Endothelial cell of umbilical vein (primary cell): Measurements from ENCODE around the gene MPPE1.

ENCODE experiments used
- JUN ChIP-seq: IDR thresholded peaks from 2 replicates; pipeline ENCODE4 v1.6.1; 2011; ENCODE audit warnings: borderline replicate concordance, low read depth; ENCODE audit not compliant: insufficient read length, insufficient read depth
- MAX ChIP-seq: IDR thresholded peaks from 2 replicates; pipeline ENCODE4 v1.6.1; 2011; ENCODE audit not compliant: insufficient read depth, insufficient read length
- POLR2AphosphoS5 ChIP-seq: IDR thresholded peaks from 2 replicates; pipeline ENCODE4 v1.6.1; 2012; ENCODE audit warnings: low read depth, mild to moderate bottlenecking, control low read depth, low read length, moderate library complexity; ENCODE audit not compliant: insufficient read depth
- TF ChIP-seq, protein P1 (sequence below), 2 donors: IDR thresholded peaks; 1 replicate in 1 of 2; 2 replicates in 1 of 2; pipeline ENCODE4 v1.5.1; 2011; ENCODE audit warnings: low read length in 2 of 2, mild to moderate bottlenecking in 2 of 2, moderate library complexity in 2 of 2, control low read depth in 1 of 2, inconsistent platforms in 1 of 2, low read depth in 1 of 2; ENCODE audit not compliant: insufficient read depth in 1 of 2; ENCODE audit errors: extremely low read depth in 1 of 2

DNA sequence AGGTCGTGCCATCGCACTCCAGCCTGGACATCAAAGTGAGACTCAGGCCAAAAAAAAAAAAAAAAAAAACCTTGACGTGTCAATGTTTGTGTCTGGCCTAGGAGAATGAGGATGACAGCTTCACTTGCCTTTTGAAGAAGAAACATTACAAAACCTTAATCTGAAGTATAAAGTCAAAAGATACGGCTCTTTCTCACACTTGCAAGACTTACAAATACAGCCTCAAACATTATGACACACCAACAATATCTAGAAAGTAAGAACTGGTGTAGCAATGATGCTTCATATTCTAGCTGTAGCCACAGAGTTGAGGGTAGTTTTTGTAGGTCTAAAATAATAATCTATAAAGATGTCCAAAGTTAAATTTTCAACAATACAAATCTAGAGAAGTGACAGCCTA, 25.5 kb downstream of the MPPE1 start:
- TF ChIP-seq, protein P1, sequence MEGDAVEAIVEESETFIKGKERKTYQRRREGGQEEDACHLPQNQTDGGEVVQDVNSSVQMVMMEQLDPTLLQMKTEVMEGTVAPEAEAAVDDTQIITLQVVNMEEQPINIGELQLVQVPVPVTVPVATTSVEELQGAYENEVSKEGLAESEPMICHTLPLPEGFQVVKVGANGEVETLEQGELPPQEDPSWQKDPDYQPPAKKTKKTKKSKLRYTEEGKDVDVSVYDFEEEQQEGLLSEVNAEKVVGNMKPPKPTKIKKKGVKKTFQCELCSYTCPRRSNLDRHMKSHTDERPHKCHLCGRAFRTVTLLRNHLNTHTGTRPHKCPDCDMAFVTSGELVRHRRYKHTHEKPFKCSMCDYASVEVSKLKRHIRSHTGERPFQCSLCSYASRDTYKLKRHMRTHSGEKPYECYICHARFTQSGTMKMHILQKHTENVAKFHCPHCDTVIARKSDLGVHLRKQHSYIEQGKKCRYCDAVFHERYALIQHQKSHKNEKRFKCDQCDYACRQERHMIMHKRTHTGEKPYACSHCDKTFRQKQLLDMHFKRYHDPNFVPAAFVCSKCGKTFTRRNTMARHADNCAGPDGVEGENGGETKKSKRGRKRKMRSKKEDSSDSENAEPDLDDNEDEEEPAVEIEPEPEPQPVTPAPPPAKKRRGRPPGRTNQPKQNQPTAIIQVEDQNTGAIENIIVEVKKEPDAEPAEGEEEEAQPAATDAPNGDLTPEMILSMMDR (IDR thresholded peaks at IDR 0.05; ENCODE audit: extremely low read depth in 1 of 2, insufficient read depth in 1 of 2, low read depth in 1 of 2, low read length in 2 of 2) = no peak
- TF ChIP-seq POLR2AphosphoS5 = no peak
- no peak for TF ChIP-seq JUN
- TF ChIP-seq MAX = no peak
